Stimulated activated CD8-positive, alpha-beta memory T cell treated with anti-CD3 and anti-CD28 coated beads, Interleukin-15, amount 100 ng/mL, for 1 hour (primary cell): ENCODE results near the gene NFASC.

Source experiments
- DNase-seq: peaks from one replicate; pipeline ENCODE4 v3.0.0-alpha.2; 2020; ENCODE audit warnings: low read depth

The NFASC gene

GRCh38 chr1:205009670-205010069 lies 139.0 kb downstream of the NFASC start:
- no peak for DNase-seq

GRCh38 chr1:205012391-205013140 lies 141.9 kb downstream of the NFASC start:
- no peak for DNase-seq

GRCh38 chr1:205013683-205014367 lies 143.2 kb downstream of the NFASC start:
- DNase-seq: no peak

GRCh38 chr1:205014783-205015182 lies 144.1 kb downstream of the NFASC start:
- no peak for DNase-seq

GRCh38 chr1:205015241-205015640 lies 144.6 kb downstream of the NFASC start:
- no peak for DNase-seq

- no peak for DNase-seq
These were observed 145.4 kb downstream of the NFASC start for GRCh38 chr1:205016075-205016474.

GRCh38 chr1:205016584-205016983 lies 145.9 kb downstream of the NFASC start:
- DNase-seq: no peak

- no peak for DNase-seq
These were observed 146.3 kb downstream of the NFASC start for GRCh38 chr1:205017001-205017400.

GRCh38 chr1:205017766-205018165 lies 147.1 kb downstream of the NFASC start:
- DNase-seq: no peak

- DNase-seq: no peak
These were observed 147.7 kb downstream of the NFASC start for GRCh38 chr1:205018381-205018780.

- no peak for DNase-seq
These were observed 149.8 kb downstream of the NFASC start for GRCh38 chr1:205020466-205020865.

GRCh38 chr1:205024679-205025078 lies 154.0 kb downstream of the NFASC start:
- DNase-seq: no peak

GRCh38 chr1:205025239-205025638 lies 154.6 kb downstream of the NFASC start:
- no peak for DNase-seq

- DNase-seq: no peak
These were observed 155.5 kb downstream of the NFASC start for GRCh38 chr1:205026181-205026580.

GRCh38 chr1:205028390-205028789 lies 157.7 kb downstream of the NFASC start:
- DNase-seq: no peak

- DNase-seq: no peak
These were observed 158.3 kb downstream of the NFASC start for GRCh38 chr1:205028924-205029323.

GRCh38 chr1:205030241-205030640 lies 159.6 kb downstream of the NFASC start:
- DNase-seq: no peak

- DNase-seq: no peak
These were observed 160.2 kb downstream of the NFASC start for GRCh38 chr1:205030896-205031295.

- DNase-seq: no peak
These were observed 161.8 kb downstream of the NFASC start for GRCh38 chr1:205032508-205032907.

- no peak for DNase-seq
These were observed 166.9 kb downstream of the NFASC start for GRCh38 chr1:205037539-205037938.

- DNase-seq: no peak
These were observed 167.6 kb downstream of the NFASC start for GRCh38 chr1:205038132-205038786.

- DNase-seq: no peak
These were observed 170.5 kb downstream of the NFASC start for GRCh38 chr1:205041001-205041715.
